Cerebellar nuclear complex (tissue), 1 donor: ENCODE results near the gene EPX.
A peak's percentile ranks its signal among the peaks of the same experiment; 100 is the strongest.

Experiments
- DNase-seq, 2 experiments: peaks; one replicate each; lab custom pipeline; 2025; lab: John Stamatoyannopoulos, UW

The EPX gene

GRCh38 chr17:58186591-58186990, 5.9 kb upstream of the EPX start:
- no peak for DNase-seq

GRCh38 chr17:58187063-58187462, 5.5 kb upstream of the EPX start:
- DNase-seq, result no peak

- no peak for DNase-seq
Measured at GRCh38 chr17:58187675-58188074, 4.9 kb upstream of the EPX start.

GRCh38 chr17:58189436-58190146, 2.9 kb upstream of the EPX start:
- no peak for DNase-seq

- DNase-seq, result no peak
Measured at GRCh38 chr17:58191241-58191896, 1.2 kb upstream of the EPX start.

GRCh38 chr17:58193641-58194255, 1.2 kb downstream of the EPX start:
- no peak for DNase-seq

GRCh38 chr17:58195518-58196123, 3.1 kb downstream of the EPX start:
- no peak for DNase-seq

- DNase-seq, result no peak
Measured at GRCh38 chr17:58196610-58197009, 4.1 kb downstream of the EPX start.

GRCh38 chr17:58200024-58200633, 7.6 kb downstream of the EPX start:
- DNase-seq, result no peak

- no peak for DNase-seq
Measured at GRCh38 chr17:58202859-58203258, 10.3 kb downstream of the EPX start.

GRCh38 chr17:58204796-58205195, 12.3 kb downstream of the EPX start:
- no peak for DNase-seq

GRCh38 chr17:58205936-58206335, 13.4 kb downstream of the EPX start:
- DNase-seq, result no peak

GRCh38 chr17:58207451-58207850, 14.9 kb downstream of the EPX start:
- no peak for DNase-seq

- no peak for DNase-seq
Measured at GRCh38 chr17:58208344-58208743, 15.8 kb downstream of the EPX start.

GRCh38 chr17:58210922-58211321, 18.4 kb downstream of the EPX start:
- no peak for DNase-seq

GRCh38 chr17:58215685-58216084, 23.2 kb downstream of the EPX start:
- no peak for DNase-seq

- DNase-seq, result no peak
Measured at GRCh38 chr17:58217766-58218165, 25.2 kb downstream of the EPX start.

- peak in 1 of 2 experiments; percentile 89 for DNase-seq
Measured at GRCh38 chr17:58219007-58219788, 26.7 kb downstream of the EPX start, which contains the start of gene MKS1. Gene MKS1, minus strand, starts transcription at chr17:58219255. Its CDS starts 25 bp downstream, at chr17:58219230.

- DNase-seq, result no peak
Measured at GRCh38 chr17:58219789-58220183, 27.3 kb downstream of the EPX start.

- DNase-seq, result no peak
Measured at GRCh38 chr17:58224315-58224714, 31.8 kb downstream of the EPX start.

- no peak for DNase-seq
Measured at GRCh38 chr17:58227733-58228132, 35.2 kb downstream of the EPX start.

GRCh38 chr17:58228679-58229078, 36.2 kb downstream of the EPX start:
- no peak for DNase-seq
